H1 (cell line): ENCODE results near the gene ABCC2. TPM values are rescaled to one million over a fixed set of nuclear protein-coding genes. Genes with fewer than 3 reads are reported as not detected.

Source experiments
- CTCF ChIA-PET: fragments of 300-600 bp; sonication (Branson Sonifier 250); formaldehyde crosslinking; loops from one replicate; lab custom pipeline; 2021; ENCODE audit not compliant: partially characterized antibody; lab: Charles Lee
- POLR2A ChIA-PET: fragments of 300-600 bp; sonication (Branson Sonifier 250); formaldehyde crosslinking; loops from one replicate; lab custom pipeline; 2021; ENCODE audit warnings: inconsistent platforms; ENCODE audit not compliant: partially characterized antibody; lab: Charles Lee
- DNase-seq, 2 experiments: peaks; one replicate each; pipeline versions ENCODE4 v3.0.0 to v3.0.0-alpha.2; 2010 to 2022; ENCODE audit warnings: low spot score in 2 of 2, low read depth in 1 of 2, mixed read lengths in 1 of 2
- FAIRE-seq: peaks from 2 replicates; lab custom pipeline; 2011; peaks lifted over from hg19 to GRCh38; lab: Jason Lieb, UNC
- H2AFZ ChIP-seq: 2 replicates; pipeline ENCODE4 v1.8.1; 2012; ENCODE audit warnings: low read length, inconsistent platforms
- H2AK5ac ChIP-seq: 2 replicates; pipeline ENCODE4 v1.6.1; 2013; ENCODE audit warnings: low read depth, low read length
- H2BK120ac ChIP-seq: replicated peaks from 2 replicates; pipeline ENCODE3; 2013; ENCODE audit warnings: low read depth, low read length, inconsistent platforms
- H2BK12ac ChIP-seq: 2 replicates; pipeline ENCODE4 v1.6.1; 2013; ENCODE audit warnings: low read depth, low read length
- H2BK15ac ChIP-seq: 2 replicates; pipeline ENCODE4 v1.6.1; 2013; ENCODE audit warnings: low read length
- H2BK20ac ChIP-seq: 2 replicates; pipeline ENCODE4 v1.6.1; 2013; ENCODE audit warnings: low read length
- H2BK5ac ChIP-seq: 2 replicates; pipeline ENCODE4 v1.6.1; 2013; ENCODE audit warnings: low read depth, low read length
- H3K14ac ChIP-seq: 2 replicates; pipeline ENCODE4 v1.6.1; 2013; ENCODE audit warnings: inconsistent platforms; ENCODE audit not compliant: insufficient read length
- H3K18ac ChIP-seq: 2 replicates; pipeline ENCODE4 v1.6.1; 2013; ENCODE audit warnings: low read length; ENCODE audit errors: extremely low read depth
- H3K23ac ChIP-seq: 2 replicates; pipeline ENCODE4 v1.6.1; 2013; ENCODE audit warnings: inconsistent platforms; ENCODE audit not compliant: insufficient read length
- H3K23me2 ChIP-seq: 2 replicates; pipeline ENCODE4 v1.6.1; 2013; ENCODE audit warnings: low read depth, low read length
- H3K27ac ChIP-seq: 2 replicates; pipeline ENCODE4 v1.6.1; 2011; ENCODE audit warnings: low read depth, low read length, inconsistent platforms
- H3K27me3 ChIP-seq, 4 experiments: replicated peaks in 1 of 4; 1 replicate in 1 of 4; 2 replicates in 3 of 4; pipeline versions ENCODE4 v1.6.1 to v1.8.1; 2011 to 2013; ENCODE audit warnings: low read length in 3 of 4, mild to moderate bottlenecking in 3 of 4, inconsistent platforms in 2 of 4, mixed read lengths in 2 of 4, moderate library complexity in 1 of 4; ENCODE audit not compliant: control insufficient read depth in 3 of 4, insufficient read depth in 3 of 4; ENCODE audit errors: extremely low read depth in 1 of 4
- H3K36me3 ChIP-seq, 4 experiments: 2 replicates each; pipeline versions ENCODE4 v1.6.1 to v1.8.1; 2011 to 2013; ENCODE audit warnings: mild to moderate bottlenecking in 4 of 4, low read length in 3 of 4, moderate library complexity in 2 of 4, control low read depth in 1 of 4, inconsistent platforms in 1 of 4; ENCODE audit not compliant: insufficient read depth in 4 of 4, control insufficient read depth in 2 of 4
- H3K4ac ChIP-seq: replicated peaks from 2 replicates; pipeline ENCODE3; 2013; ENCODE audit warnings: low read length, low read depth, mixed read lengths, inconsistent platforms; ENCODE audit not compliant: insufficient read length
- H3K4me1 ChIP-seq, 4 experiments: replicated peaks in 1 of 4; 1 replicate in 1 of 4; 2 replicates in 3 of 4; pipeline versions ENCODE4 v1.6.1 to v1.8.1; 2011 to 2013; ENCODE audit warnings: low read length in 3 of 4, inconsistent platforms in 2 of 4, mixed read lengths in 1 of 4; ENCODE audit not compliant: insufficient read depth in 4 of 4, control insufficient read depth in 3 of 4
- H3K4me2 ChIP-seq, 2 experiments: 2 replicates each; pipeline versions ENCODE4 v1.6.1 to v1.8.1; 2011 to 2013; ENCODE audit warnings: low read depth in 2 of 2, low read length in 2 of 2, control low read depth in 1 of 2, inconsistent platforms in 1 of 2, mild to moderate bottlenecking in 1 of 2; ENCODE audit not compliant: insufficient read depth in 1 of 2
- H3K4me3 ChIP-seq, 4 experiments: fragments of 200-600, 300-600 bp in 1 of 4; sonication (generic), shearing (Covaris generic), sonication (Bioruptor Twin) in 1 of 4; 2 replicates each; pipeline versions ENCODE4 v1.5.1 to v1.8.1; 2011 to 2016; ENCODE audit warnings: low read length in 4 of 4, low read depth in 3 of 4, control low read depth in 2 of 4, inconsistent platforms in 2 of 4, mild to moderate bottlenecking in 2 of 4, mixed read lengths in 1 of 4, moderate library complexity in 1 of 4; ENCODE audit not compliant: insufficient read depth in 2 of 4; ENCODE audit errors: extremely low read depth in 1 of 4
- H3K56ac ChIP-seq: replicated peaks from 2 replicates; pipeline ENCODE3; 2013; ENCODE audit warnings: low read depth, mild to moderate bottlenecking, mixed read lengths, low read length, inconsistent platforms; ENCODE audit not compliant: insufficient read length
- H3K79me1 ChIP-seq: 2 replicates; pipeline ENCODE4 v1.6.1; 2013; ENCODE audit warnings: low read depth, low read length, control low read depth
- H3K79me2 ChIP-seq, 2 experiments: 2 replicates each; pipeline versions ENCODE4 v1.6.1 to v1.8.1; 2012 to 2013; ENCODE audit warnings: low read length in 2 of 2, mild to moderate bottlenecking in 2 of 2, inconsistent platforms in 1 of 2; ENCODE audit not compliant: insufficient read depth in 2 of 2, control insufficient read depth in 1 of 2
- H3K9ac ChIP-seq, 4 experiments: replicated peaks in 1 of 4; 1 replicate in 1 of 4; 2 replicates in 3 of 4; pipeline versions ENCODE4 v1.6.1 to v1.8.1; 2011 to 2013; ENCODE audit warnings: low read depth in 3 of 4, low read length in 3 of 4, control low read depth in 2 of 4, mild to moderate bottlenecking in 2 of 4, moderate library complexity in 2 of 4, inconsistent platforms in 1 of 4; ENCODE audit errors: extremely low read depth in 1 of 4
- H3K9me3 ChIP-seq, 2 experiments: 2 replicates each; pipeline versions ENCODE4 v1.6.1 to v1.8.1; 2012 to 2013; ENCODE audit warnings: mild to moderate bottlenecking in 2 of 2, moderate library complexity in 2 of 2, control low read depth in 1 of 2, inconsistent platforms in 1 of 2, low read depth in 1 of 2, low read length in 1 of 2, mixed read lengths in 1 of 2; ENCODE audit not compliant: insufficient read depth in 2 of 2
- H4K20me1 ChIP-seq, 2 experiments: replicated peaks in 1 of 2; 2 replicates each; pipeline versions ENCODE3 to v1.8.1; 2011 to 2013; ENCODE audit warnings: inconsistent platforms in 2 of 2, low read length in 2 of 2, mild to moderate bottlenecking in 1 of 2; ENCODE audit not compliant: insufficient read depth in 2 of 2, control insufficient read depth in 1 of 2
- H4K5ac ChIP-seq: 2 replicates; pipeline ENCODE4 v1.6.1; 2013; ENCODE audit warnings: low read length, low read depth, mixed read lengths, inconsistent platforms; ENCODE audit not compliant: insufficient read length
- H4K8ac ChIP-seq: 2 replicates; pipeline ENCODE4 v1.8.0; 2013; ENCODE audit warnings: mild to moderate bottlenecking, moderate library complexity, low read length, inconsistent platforms; ENCODE audit not compliant: insufficient read depth; ENCODE audit errors: extremely low read depth
- H4K91ac ChIP-seq: replicated peaks from 2 replicates; pipeline ENCODE3; 2013; ENCODE audit warnings: low read length, mixed read lengths, inconsistent platforms; ENCODE audit not compliant: insufficient read length
- ASH2L ChIP-seq: fragments of 200-600, 300-600 bp; sonication (generic); IDR thresholded peaks from one replicate; pipeline ENCODE4 v1.7.1; 2017; ENCODE audit warnings: low read length
- CHD1 ChIP-seq: IDR thresholded peaks from 2 replicates; pipeline ENCODE4 v1.6.1; 2012; ENCODE audit warnings: low read depth, low read length, improper control_type of control experiment
- CHD2 ChIP-seq: IDR thresholded peaks from 2 replicates; pipeline ENCODE4 v1.6.1; 2012; ENCODE audit warnings: low read length, improper control_type of control experiment
- CTBP2 ChIP-seq: IDR thresholded peaks from 2 replicates; pipeline ENCODE4 v1.7.0; 2011; ENCODE audit warnings: borderline replicate concordance, mild to moderate bottlenecking, moderate library complexity, mixed read lengths, low read length; ENCODE audit not compliant: insufficient read depth, insufficient read length
- GTF2F1 ChIP-seq: IDR thresholded peaks from 2 replicates; pipeline ENCODE4 v1.6.1; 2012; ENCODE audit warnings: low read depth, low read length, improper control_type of control experiment, borderline replicate concordance
- HDAC6 ChIP-seq: IDR thresholded peaks from one replicate; pipeline ENCODE4 v1.7.1; 2012; ENCODE audit warnings: low read depth, mild to moderate bottlenecking, inconsistent platforms, low read length, moderate library complexity
- JUND ChIP-seq: IDR thresholded peaks from 2 replicates; pipeline ENCODE4 v1.6.1; 2011; ENCODE audit warnings: mild to moderate bottlenecking, improper control_type of control experiment, low read length
- NRF1 ChIP-seq: IDR thresholded peaks from 2 replicates; pipeline ENCODE4 v1.6.1; 2011; ENCODE audit warnings: mild to moderate bottlenecking, low read depth, low read length, improper control_type of control experiment
- RAD21 ChIP-seq, 2 experiments: IDR thresholded peaks in 1 of 2; conservative IDR thresholded peaks in 1 of 2; 2 replicates each; pipeline ENCODE4 v1.6.1; 2011; ENCODE audit warnings: low read depth in 2 of 2, low read length in 2 of 2, improper control_type of control experiment in 1 of 2, inconsistent platforms in 1 of 2, mild to moderate bottlenecking in 1 of 2, moderate library complexity in 1 of 2
- RXRA ChIP-seq: IDR thresholded peaks from 2 replicates; pipeline ENCODE4 v1.6.1; 2011; ENCODE audit warnings: low read depth, mild to moderate bottlenecking, low read length, moderate library complexity; ENCODE audit not compliant: insufficient read depth
- SIRT6 ChIP-seq: IDR thresholded peaks from one replicate; pipeline ENCODE4 v1.7.1; 2012; ENCODE audit warnings: low read length, inconsistent platforms
- YY1 ChIP-seq: IDR thresholded peaks from 2 replicates; pipeline ENCODE4 v1.6.1; 2011; ENCODE audit warnings: low read depth, mild to moderate bottlenecking, low read length
- WGBS, 2 experiments: shearing (Covaris generic) in 1 of 2; methylation state at CpG; one replicate each; pipeline versions ENCODE4 v1.1.6 to v1.1.7; 2013 to 2015; ENCODE audit warnings: low lambda C conversion rate in 2 of 2, mixed read lengths in 2 of 2, inconsistent platforms in 1 of 2, low coverage in 1 of 2, missing lambda C conversion rate in 1 of 2; ENCODE audit not compliant: insufficient replicate concordance in 2 of 2, insufficient coverage in 1 of 2, insufficient read length in 1 of 2; ENCODE audit errors: extremely low coverage in 1 of 2, missing lambda C conversion rate in 1 of 2; 5-methylcytosine and 5-hydroxymethylcytosine counted together
- polyA plus RNA-seq, 7 experiments: library from polyadenylated mRNA; depleted of rRNA in 3 of 7; stranded (reverse) in 5 of 7; unstranded in 2 of 7; fragments of >200 nt in 5 of 7; fragments of 200-250 nt in 2 of 7; gene quantifications; 1 replicate in 5 of 7; 2 replicates in 1 of 7; 4 replicates in 1 of 7; pipeline versions ENCODE4 v1.2.1 to v1.2.3, GENCODE V29; 2011 to 2013; ENCODE audit warnings: missing spikeins in 2 of 7, mixed read lengths in 2 of 7
- total RNA-seq: library from RNA; stranded (reverse); fragmentation: NEBNext Ultra II Directional; extraction: Animal tissue kit (Norgen Biotek cat#: 25700); gene quantifications from 2 replicates; pipeline ENCODE4 v1.2.1, GENCODE V29; 2021
- TF ChIP-seq, protein P1 (sequence below): IDR thresholded peaks from 2 replicates; pipeline ENCODE4 v1.6.1; 2012; ENCODE audit warnings: low read length, inconsistent platforms

The ABCC2 gene
- total and polyA plus RNA-seq, 2 of the 8 experiments (the other 6 are each of a cell fraction or from before 2014, with no cell fraction given): 0.74 to 1.1 TPM

DNA sequence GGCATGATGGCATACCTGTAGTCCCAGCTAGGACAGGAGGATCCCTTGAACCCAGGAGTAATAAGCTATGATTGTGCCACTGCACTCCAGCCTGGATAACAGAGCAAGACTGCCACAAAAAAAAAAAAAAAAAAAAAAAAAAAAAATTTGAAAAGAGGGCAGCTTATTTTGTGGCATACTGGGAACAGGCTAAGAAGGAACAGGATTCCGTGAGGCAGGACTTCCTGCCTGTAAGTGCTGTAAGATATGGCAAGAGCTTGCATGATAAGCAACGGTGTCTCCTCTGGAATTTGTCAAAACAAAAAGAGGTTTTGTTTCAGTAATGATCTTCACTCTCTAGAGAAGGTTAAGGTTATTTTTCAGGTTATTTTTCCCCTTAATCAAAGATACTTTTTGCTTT is 101.1 kb downstream of the ABCC2 start:
- H3K9ac ChIP-seq: no peak overlapping the region
- H3K4ac ChIP-seq: no peak overlapping the region
- no peak overlapping the region for H2BK20ac ChIP-seq
- H3K4me2 ChIP-seq: no peak overlapping the region
- no peak overlapping the region for H2AFZ ChIP-seq
- 90% methylated on average over 2 of the region's 2 CpGs; no CpG with 5 or more reads in 1 of the 2 experiments for WGBS, 2 experiments
- H3K79me1 ChIP-seq: no peaks in the 10 kb centered on the region; the same call in 1 of the 2 replicates
- no peaks in the 10 kb centered on the region for H3K27me3 ChIP-seq
- H3K4me1 ChIP-seq: no peaks in the 10 kb centered on the region
- peaks cover 5 to 6% of the 10 kb centered on the region in 2 experiments for H4K20me1 ChIP-seq
- H3K4me3 ChIP-seq: no peak overlapping the region
- H4K8ac ChIP-seq: no peak overlapping the region
- H3K36me3 ChIP-seq: peaks cover 71 to 100% (median 91%) of the 10 kb centered on the region in 4 experiments
- FAIRE-seq: no peak
- no peak overlapping the region for H2AK5ac ChIP-seq
- POLR2A ChIA-PET: interaction anchor here (0.6 to 1.5 kb wide), 6 partner anchors 10 to 30 kb away, joined by 3 to 8 read pairs (median 3); no protein-coding TSS in a partner anchor
- H3K9me3 ChIP-seq: no peaks in the 10 kb centered on the region
- H2BK5ac ChIP-seq: no peak overlapping the region
- DNase-seq: no peak
- H3K56ac ChIP-seq: no peak overlapping the region
- no peak overlapping the region for H3K18ac ChIP-seq
- H3K27ac ChIP-seq: no peak overlapping the region
- H4K91ac ChIP-seq: no peak overlapping the region
- no peak overlapping the region for H3K14ac ChIP-seq
- no peaks in the 10 kb centered on the region for H3K79me2 ChIP-seq
- CTCF ChIA-PET: interaction anchor here (0.6 to 1.4 kb wide), 5 partner anchors 16 to 163 kb away, joined by 3 to 8 read pairs (median 4); no protein-coding TSS in a partner anchor
- H3K23me2 ChIP-seq: no peaks in the 10 kb centered on the region
- H4K5ac ChIP-seq: no peak overlapping the region
- H2BK15ac ChIP-seq: no peak overlapping the region
- no peak overlapping the region for H2BK120ac ChIP-seq
- H2BK12ac ChIP-seq: no peak overlapping the region
- H3K23ac ChIP-seq: no peak overlapping the region
- TF ChIP-seq RXRA (no peak), JUND (no peak), SIRT6 (no peak), CHD2 (no peak), CTBP2 (no peak), HDAC6 (no peak), CHD1 (no peak), NRF1 (no peak), GTF2F1 (no peak), ASH2L (no peak), YY1 (no peak), RAD21 (IDR thresholded peaks at IDR 0.05 in 1 of 2, conservative IDR thresholded peaks at IDR 0.05 in 1 of 2; ENCODE audit: low read depth in 2 of 2, low read length in 2 of 2) (no peak)
- TF ChIP-seq, protein P1, sequence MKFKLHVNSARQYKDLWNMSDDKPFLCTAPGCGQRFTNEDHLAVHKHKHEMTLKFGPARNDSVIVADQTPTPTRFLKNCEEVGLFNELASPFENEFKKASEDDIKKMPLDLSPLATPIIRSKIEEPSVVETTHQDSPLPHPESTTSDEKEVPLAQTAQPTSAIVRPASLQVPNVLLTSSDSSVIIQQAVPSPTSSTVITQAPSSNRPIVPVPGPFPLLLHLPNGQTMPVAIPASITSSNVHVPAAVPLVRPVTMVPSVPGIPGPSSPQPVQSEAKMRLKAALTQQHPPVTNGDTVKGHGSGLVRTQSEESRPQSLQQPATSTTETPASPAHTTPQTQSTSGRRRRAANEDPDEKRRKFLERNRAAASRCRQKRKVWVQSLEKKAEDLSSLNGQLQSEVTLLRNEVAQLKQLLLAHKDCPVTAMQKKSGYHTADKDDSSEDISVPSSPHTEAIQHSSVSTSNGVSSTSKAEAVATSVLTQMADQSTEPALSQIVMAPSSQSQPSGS: no peak
